WTC11 (cell line): Measurements from ENCODE around the gene KIF3B.

Experiments
- GRHL2 ChIP-seq: fragments of 250-450 bp; sonication (Bioruptor Pico); IDR thresholded peaks from 2 replicates; pipeline ENCODE4 v1.8.0; 2022; ENCODE audit warnings: mild to moderate bottlenecking, moderate library complexity; ENCODE audit not compliant: insufficient replicate concordance, severe bottlenecking
- TP53 ChIP-seq: sonication (generic); formaldehyde crosslinking; IDR thresholded peaks from 2 replicates; pipeline ENCODE4 v1.8.1; 2023; ENCODE audit warnings: mild to moderate bottlenecking, missing genetic modification reagents
- TF ChIP-seq, protein P1 (sequence below): fragments of 200-600 bp; IDR thresholded peaks from 2 replicates; pipeline ENCODE4 v1.8.0; 2022; ENCODE audit warnings: antibody characterized with exemption

DNA sequence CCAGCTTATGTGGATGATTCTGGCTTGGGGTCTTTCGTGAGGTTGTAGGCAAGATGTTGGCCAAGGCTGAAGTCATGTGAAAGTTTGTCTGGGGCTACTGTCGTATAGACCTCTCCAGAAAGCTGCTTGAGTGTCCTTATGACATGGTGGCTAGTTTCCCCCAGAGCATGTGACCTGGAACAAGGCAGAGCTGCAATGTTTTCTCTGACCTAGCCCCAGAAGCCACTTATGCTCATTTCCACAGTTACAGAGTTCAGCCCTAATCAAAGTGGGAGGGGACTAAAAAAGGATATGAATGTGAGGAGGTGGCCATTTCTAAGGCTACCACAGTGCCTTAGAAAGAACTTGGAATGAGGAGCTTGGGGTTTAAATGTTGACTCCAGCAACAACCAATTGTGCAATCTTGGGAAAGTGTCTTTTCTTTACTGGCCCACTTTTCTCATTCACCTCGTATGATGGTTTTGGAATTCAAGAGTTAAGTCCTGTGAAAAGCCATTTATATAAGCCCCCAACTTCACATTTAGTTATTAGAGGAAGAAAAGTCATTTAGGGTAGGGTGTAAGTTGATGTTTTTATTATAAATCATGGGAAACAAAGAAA, 74.8 kb downstream of the KIF3B start:
- TF ChIP-seq TP53 (CRISPR knock-in tag), result no peak
- TF ChIP-seq, protein P1, sequence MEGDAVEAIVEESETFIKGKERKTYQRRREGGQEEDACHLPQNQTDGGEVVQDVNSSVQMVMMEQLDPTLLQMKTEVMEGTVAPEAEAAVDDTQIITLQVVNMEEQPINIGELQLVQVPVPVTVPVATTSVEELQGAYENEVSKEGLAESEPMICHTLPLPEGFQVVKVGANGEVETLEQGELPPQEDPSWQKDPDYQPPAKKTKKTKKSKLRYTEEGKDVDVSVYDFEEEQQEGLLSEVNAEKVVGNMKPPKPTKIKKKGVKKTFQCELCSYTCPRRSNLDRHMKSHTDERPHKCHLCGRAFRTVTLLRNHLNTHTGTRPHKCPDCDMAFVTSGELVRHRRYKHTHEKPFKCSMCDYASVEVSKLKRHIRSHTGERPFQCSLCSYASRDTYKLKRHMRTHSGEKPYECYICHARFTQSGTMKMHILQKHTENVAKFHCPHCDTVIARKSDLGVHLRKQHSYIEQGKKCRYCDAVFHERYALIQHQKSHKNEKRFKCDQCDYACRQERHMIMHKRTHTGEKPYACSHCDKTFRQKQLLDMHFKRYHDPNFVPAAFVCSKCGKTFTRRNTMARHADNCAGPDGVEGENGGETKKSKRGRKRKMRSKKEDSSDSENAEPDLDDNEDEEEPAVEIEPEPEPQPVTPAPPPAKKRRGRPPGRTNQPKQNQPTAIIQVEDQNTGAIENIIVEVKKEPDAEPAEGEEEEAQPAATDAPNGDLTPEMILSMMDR, result no peak
- TF ChIP-seq GRHL2, result no peak
